ENCODE results near the gene PRKAA2.

DNA sequence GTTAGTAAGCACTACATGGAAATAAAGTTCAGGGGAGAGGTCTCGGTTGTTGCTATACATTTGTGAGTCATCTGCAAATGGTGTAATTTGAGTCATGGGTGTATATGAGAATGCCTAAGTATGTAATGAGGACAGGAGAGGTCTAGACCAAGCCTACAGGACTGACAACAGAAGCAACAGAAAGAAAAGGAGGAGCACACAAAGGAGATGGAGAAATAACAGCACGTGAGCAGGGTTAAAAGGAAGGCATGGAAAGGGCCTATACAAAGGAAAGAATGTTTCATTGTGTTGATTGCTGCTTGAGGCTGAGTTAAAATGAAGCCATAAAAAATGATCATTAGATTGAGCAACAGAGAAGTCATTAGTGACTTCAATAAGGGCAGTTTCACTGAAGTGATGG lies 28.0 kb upstream of the PRKAA2 start:
- TF ChIP-seq CTCF (IDR thresholded peaks at IDR 0.05) = no peak
- TF ChIP-seq POLR2AphosphoS5 (IDR thresholded peaks at IDR 0.05) = no peak

Measured in suprapubic skin (tissue), 3 donors.